Panc1 (cell line): ENCODE data around the gene EDEM1. TPM values are rescaled to one million over a fixed set of nuclear protein-coding genes. Genes with fewer than 3 reads are reported as not detected.

Experiments used
- ATAC-seq: fragments of 200-7000 bp; cut with Tn5 transposase; 2 replicates; pipeline ENCODE4 v1.9.1; 2020; ENCODE audit warnings: mild to moderate bottlenecking, moderate library complexity
- BruUV-seq: library from RNA; stranded (reverse); fragments of 400-500 nt; replicated peaks from 2 replicates; lab custom pipeline; 2021; lab: Mats Ljungman, UMichigan
- CTCF ChIA-PET: fragments of 300-600 bp; sonication (Branson Sonifier 250); formaldehyde crosslinking; loops from one replicate; lab custom pipeline; 2022; ENCODE audit warnings: antibody characterized with exemption; lab: Charles Lee
- POLR2A ChIA-PET: fragments of 300-600 bp; sonication (Branson Sonifier 250); formaldehyde crosslinking; loops from one replicate; lab custom pipeline; 2022; ENCODE audit warnings: antibody characterized with exemption; lab: Charles Lee
- DNase-seq: peaks from one replicate; pipeline ENCODE4 v3.0.0-alpha.2; 2010; ENCODE audit warnings: low read depth, low spot score
- H3K27ac ChIP-seq: 2 replicates; pipeline ENCODE4 v1.5.1; 2011; ENCODE audit warnings: mild to moderate bottlenecking, low read length, inconsistent platforms
- H3K27me3 ChIP-seq: fragments of 200-500 bp; sonication (Bioruptor generic); 2 replicates; pipeline ENCODE4 v1.6.0; 2014; ENCODE audit warnings: low read length, inconsistent platforms; ENCODE audit not compliant: control insufficient read depth, insufficient read depth
- H3K36me3 ChIP-seq: fragments of 200-500 bp; sonication (Bioruptor generic); 2 replicates; pipeline ENCODE4 v1.5.1; 2014; ENCODE audit warnings: inconsistent platforms, mild to moderate bottlenecking, low read length, moderate library complexity; ENCODE audit not compliant: control insufficient read depth, insufficient read depth
- H3K4me1 ChIP-seq: 2 replicates; pipeline ENCODE4 v1.5.1; 2011; ENCODE audit warnings: inconsistent platforms, mild to moderate bottlenecking, low read length, moderate library complexity; ENCODE audit not compliant: control insufficient read depth, insufficient read depth
- H3K4me3 ChIP-seq, 2 experiments: 2 replicates each; pipeline ENCODE4 v1.5.1; 2011 to 2012; ENCODE audit warnings: low read depth in 2 of 2, low read length in 2 of 2, mild to moderate bottlenecking in 2 of 2, inconsistent platforms in 1 of 2, moderate library complexity in 1 of 2
- H3K9me3 ChIP-seq: fragments of 200-500 bp; sonication (Bioruptor generic); 2 replicates; pipeline ENCODE4 v1.5.1; 2014; ENCODE audit warnings: low read depth, mild to moderate bottlenecking, inconsistent platforms, low read length, moderate library complexity; ENCODE audit not compliant: control insufficient read depth, insufficient read depth
- CTCF ChIP-seq: fragments of 450-650 bp; IDR thresholded peaks from 2 replicates; pipeline ENCODE4 v1.5.1; 2017; ENCODE audit warnings: mild to moderate bottlenecking
- POLR2AphosphoS5 ChIP-seq: IDR thresholded peaks from 2 replicates; pipeline ENCODE4 v1.6.1; 2012; ENCODE audit warnings: mild to moderate bottlenecking, low read depth, low read length, moderate library complexity
- REST ChIP-seq, 2 experiments: IDR thresholded peaks; 2 replicates each; pipeline ENCODE4 v1.6.1; 2011 to 2012; ENCODE audit warnings: low read depth in 2 of 2, control low read depth in 1 of 2, low read length in 1 of 2, mild to moderate bottlenecking in 1 of 2, moderate library complexity in 1 of 2; ENCODE audit not compliant: insufficient read depth in 1 of 2
- SIN3A ChIP-seq: IDR thresholded peaks from 2 replicates; pipeline ENCODE4 v1.6.1; 2012; ENCODE audit warnings: low read depth, mild to moderate bottlenecking, low read length, moderate library complexity, borderline replicate concordance; ENCODE audit not compliant: insufficient read depth
- TCF7L2 ChIP-seq: IDR thresholded peaks from 2 replicates; pipeline ENCODE4 v1.6.1; 2011; ENCODE audit warnings: mild to moderate bottlenecking, low read depth, low read length, inconsistent platforms
- in situ Hi-C: cut with HindIII; loops from 2 replicates; pipeline ENCODE4 v1.10.0; 2016; ENCODE audit warnings: low sequenced_read_pairs, low pct_unique_long_range_greater_than_20kb
- intact Hi-C: fragments of 100-400 bp; cut with micrococcal nuclease; formaldehyde crosslinking; loops from one replicate; pipeline ENCODE4 v1.10.0; 2022; ENCODE audit not compliant: unreplicated experiment
- total RNA-seq: library from RNA; stranded (reverse); gene quantifications from one replicate; pipeline ENCODE4 v1.2.1, GENCODE V29; 2021; ENCODE audit not compliant: unreplicated experiment

EDEM1 gene
- total RNA-seq, 1 experiment from 2014 or later, result 44.6 TPM

- no peak for DNase-seq
- BruUV-seq, result no TSS peak
These were observed 1.1 kb downstream of the EDEM1 start for GRCh38 chr3:5188419-5189221.

More at GRCh38 chr3:5188419-5189221, 1.1 kb downstream of the EDEM1 start:
- TF ChIP-seq CTCF (no peak), POLR2AphosphoS5 (no peak), REST (IDR thresholded peaks at IDR 0.05; ENCODE audit: insufficient read depth in 1 of 2, low read depth in 2 of 2, low read length in 1 of 2) (no peak), SIN3A (no peak), TCF7L2 (no peak)
- H3K4me3 ChIP-seq, result peak overlapping the region; percentile 81 to 82
- no peaks in the 10 kb centered on the region for H3K9me3 ChIP-seq
- CTCF ChIA-PET, result no interaction called here
- intact Hi-C loops, result loop anchor here (10.0 kb wide), 1 partner anchor 64 kb away; the partner anchor contains the start of gene ARL8B
- H3K36me3 ChIP-seq, result no peaks in the 10 kb centered on the region; the same call in 1 of the 2 replicates
- peak overlapping the region; percentile 71 for H3K27ac ChIP-seq
- H3K4me1 ChIP-seq, result peaks cover 14% of the 10 kb centered on the region; the same call in 1 of the 2 replicates
- no peaks in the 10 kb centered on the region for H3K27me3 ChIP-seq
- ATAC-seq, result 0 out of 2 replicates have a peak, but pooled peaks have one; percentile 11
- POLR2A ChIA-PET, result no interaction called here
- in situ Hi-C loops, result no loop called here
